HG03095 (cell line): ENCODE measurements around the gene TCF7L1.

ENCODE experiments used
- ATAC-seq: cut with Tn5 transposase; IDR thresholded peaks from one replicate; pipeline ENCODE4 v1.9.1; 2021; ENCODE audit warnings: moderate library complexity; ENCODE audit not compliant: unreplicated experiment

The TCF7L1 gene

GRCh38 chr2:85215448-85216401 is 82.5 kb downstream of the TCF7L1 start:
- ATAC-seq: no peak

GRCh38 chr2:85216927-85217326 is 83.7 kb downstream of the TCF7L1 start:
- ATAC-seq: no peak

GRCh38 chr2:85221067-85221691 is 88.0 kb downstream of the TCF7L1 start:
- ATAC-seq: no peak

GRCh38 chr2:85222792-85223191 is 89.6 kb downstream of the TCF7L1 start:
- no peak for ATAC-seq

GRCh38 chr2:85226783-85227182 is 93.6 kb downstream of the TCF7L1 start:
- ATAC-seq: no peak

GRCh38 chr2:85230679-85231467 is 97.7 kb downstream of the TCF7L1 start:
- no peak for ATAC-seq

- ATAC-seq: no peak
Observed at GRCh38 chr2:85231468-85231805, 98.2 kb downstream of the TCF7L1 start.

- ATAC-seq: no peak
Observed at GRCh38 chr2:85231952-85232351, 98.8 kb downstream of the TCF7L1 start.

GRCh38 chr2:85234868-85235267 is 101.7 kb downstream of the TCF7L1 start:
- no peak for ATAC-seq

- no peak for ATAC-seq
Observed at GRCh38 chr2:85235281-85235680, 102.1 kb downstream of the TCF7L1 start.

- no peak for ATAC-seq
Observed at GRCh38 chr2:85236084-85236483, 102.9 kb downstream of the TCF7L1 start.

- ATAC-seq: no peak
Observed at GRCh38 chr2:85237849-85238565, 104.8 kb downstream of the TCF7L1 start.

GRCh38 chr2:85238607-85239006 is 105.4 kb downstream of the TCF7L1 start:
- no peak for ATAC-seq

GRCh38 chr2:85239102-85239501 is 105.9 kb downstream of the TCF7L1 start:
- no peak for ATAC-seq

- ATAC-seq: no peak
Observed at GRCh38 chr2:85240055-85240454, 106.9 kb downstream of the TCF7L1 start.

GRCh38 chr2:85242321-85242720 is 109.1 kb downstream of the TCF7L1 start:
- ATAC-seq: no peak

- ATAC-seq: no peak
Observed at GRCh38 chr2:85243101-85244072, 110.2 kb downstream of the TCF7L1 start.

- ATAC-seq: no peak
Observed at GRCh38 chr2:85244828-85245227, 111.6 kb downstream of the TCF7L1 start.

- ATAC-seq: no peak
Observed at GRCh38 chr2:85245891-85246290, 112.7 kb downstream of the TCF7L1 start.

GRCh38 chr2:85246348-85246747 is 113.2 kb downstream of the TCF7L1 start:
- no peak for ATAC-seq
